DND-41 (cell line): ENCODE data around the gene CYP11A1.

ENCODE experiments used
- ATAC-seq: fragments of 200-7000 bp; cut with Tn5 transposase; 3 replicates; pipeline ENCODE4 v1.9.1; 2021; ENCODE audit warnings: low read depth; ENCODE audit not compliant: insufficient read depth
- DNase-seq: peaks from one replicate; pipeline ENCODE4 v3.0.0-alpha.2; 2020
- H2AFZ ChIP-seq: 2 replicates; pipeline ENCODE4 v1.6.0; 2012; ENCODE audit warnings: low read depth, low read length
- H3K27ac ChIP-seq: 2 replicates; pipeline ENCODE4 v1.5.1; 2012; ENCODE audit warnings: low read length, inconsistent platforms
- H3K27me3 ChIP-seq: fragments of 200-600 bp; sonication (generic); 2 replicates; pipeline ENCODE4 v1.6.0; 2012; ENCODE audit warnings: low read length, mild to moderate bottlenecking, inconsistent platforms; ENCODE audit not compliant: insufficient read depth, poor library complexity
- H3K36me3 ChIP-seq: 2 replicates; pipeline ENCODE4 v1.5.1; 2012; ENCODE audit warnings: low read length, inconsistent platforms; ENCODE audit not compliant: insufficient read depth
- H3K4me1 ChIP-seq: 2 replicates; pipeline ENCODE4 v1.5.1; 2012; ENCODE audit warnings: mild to moderate bottlenecking, low read length; ENCODE audit not compliant: insufficient read depth
- H3K4me2 ChIP-seq: 2 replicates; pipeline ENCODE4 v1.6.0; 2012; ENCODE audit warnings: mild to moderate bottlenecking, moderate library complexity, low read length, inconsistent platforms; ENCODE audit not compliant: insufficient read depth
- H3K4me3 ChIP-seq, 2 experiments: fragments of 200-600 bp in 1 of 2; shearing (Covaris generic) in 1 of 2; 2 replicates each; pipeline ENCODE4 v1.5.1; 2012 to 2016; ENCODE audit warnings: inconsistent platforms in 2 of 2, low read length in 2 of 2, mild to moderate bottlenecking in 2 of 2, low read depth in 1 of 2, moderate library complexity in 1 of 2
- H3K79me2 ChIP-seq: 2 replicates; pipeline ENCODE4 v1.6.0; 2012; ENCODE audit warnings: low read length, inconsistent platforms; ENCODE audit not compliant: insufficient read depth
- H3K9ac ChIP-seq: 2 replicates; pipeline ENCODE4 v1.6.0; 2012; ENCODE audit warnings: low read depth, mild to moderate bottlenecking, inconsistent platforms, low read length, moderate library complexity
- H3K9me3 ChIP-seq: 2 replicates; pipeline ENCODE4 v1.5.1; 2012; ENCODE audit warnings: low read length, moderate library complexity, mild to moderate bottlenecking, inconsistent platforms; ENCODE audit not compliant: insufficient read depth, severe bottlenecking
- H4K20me1 ChIP-seq: 2 replicates; pipeline ENCODE4 v1.6.0; 2012; ENCODE audit warnings: low read length; ENCODE audit not compliant: insufficient read depth
- CTCF ChIP-seq: IDR thresholded peaks from 2 replicates; pipeline ENCODE4 v1.5.1; 2012; ENCODE audit warnings: borderline replicate concordance, low read length, moderate library complexity, mild to moderate bottlenecking; ENCODE audit not compliant: poor library complexity, severe bottlenecking; ENCODE audit errors: extremely low read depth
- EZH2 ChIP-seq: IDR thresholded peaks from 3 replicates; pipeline ENCODE4 v1.6.1; 2012; ENCODE audit warnings: borderline replicate concordance, low read depth, mild to moderate bottlenecking, moderate library complexity, low read length, inconsistent platforms; ENCODE audit not compliant: severe bottlenecking

CYP11A1 gene

GRCh38 chr15:74374648-74375302, 7.3 kb upstream of the CYP11A1 start:
- Histone ChIP-seq H2AFZ (no peak overlapping the region), H3K4me2 (peak overlapping the region; percentile 100)

GRCh38 chr15:74373731-74374647, 6.5 kb upstream of the CYP11A1 start:
- ATAC-seq = peak; percentile 91
- TF ChIP-seq CTCF (peak; percentile 89), EZH2 (no peak)
- Histone ChIP-seq H3K27me3 (peaks cover 19% of the 10 kb centered on the region), H3K4me3 (peak overlapping the region; percentile 24 to 76; a peak in 3 of 4 replicates), H3K79me2 (no peaks in the 10 kb centered on the region), H2AFZ (peak overlapping the region; percentile 82), H3K27ac (peak overlapping the region; percentile 63), H3K4me2 (peak overlapping the region; percentile 100), H3K9me3 (no peaks in the 10 kb centered on the region), H3K36me3 (no peaks in the 10 kb centered on the region), H3K9ac (peak overlapping the region; percentile 60), H3K4me1 (peaks cover 24% of the 10 kb centered on the region), H4K20me1 (no peaks in the 10 kb centered on the region)
- DNase-seq = peak; percentile 93

More at GRCh38 chr15:74374648-74375302, 7.3 kb upstream of the CYP11A1 start:
- no peaks in the 10 kb centered on the region for H3K36me3 ChIP-seq
- H3K27me3 ChIP-seq = peaks cover 19% of the 10 kb centered on the region
- TF ChIP-seq CTCF (peak; percentile 3), EZH2 (no peak)
- ATAC-seq (no peak), DNase-seq (no peak)
- no peak overlapping the region for H3K27ac ChIP-seq
- H3K4me1 ChIP-seq = peaks cover 24% of the 10 kb centered on the region
- H4K20me1 ChIP-seq = no peaks in the 10 kb centered on the region
- H3K4me3 ChIP-seq = peak overlapping the region in 1 of 2 experiments; percentile 76; a peak in 2 of 4 replicates
- no peaks in the 10 kb centered on the region for H3K9me3 ChIP-seq
- no peak overlapping the region; the same call in 1 of the 2 replicates for H3K9ac ChIP-seq
- no peaks in the 10 kb centered on the region for H3K79me2 ChIP-seq

- no peaks in the 10 kb centered on the region for H3K9me3 ChIP-seq
- peak overlapping the region; percentile 60 for H3K9ac ChIP-seq
- H4K20me1 ChIP-seq = no peaks in the 10 kb centered on the region
- no peak overlapping the region for H3K27ac ChIP-seq
- ATAC-seq (no peak), DNase-seq (no peak)
- H3K79me2 ChIP-seq = no peaks in the 10 kb centered on the region
- peak overlapping the region; percentile 100 for H3K4me2 ChIP-seq
- TF ChIP-seq EZH2 (no peak), CTCF (no peak)
- H2AFZ ChIP-seq = peak overlapping the region; percentile 82
- H3K36me3 ChIP-seq = no peaks in the 10 kb centered on the region
- H3K4me3 ChIP-seq = peak overlapping the region in 1 of 2 experiments; percentile 76; a peak in 2 of 4 replicates
- peaks cover 24% of the 10 kb centered on the region for H3K4me1 ChIP-seq
- peaks cover 19% of the 10 kb centered on the region for H3K27me3 ChIP-seq
Observed at GRCh38 chr15:74373056-74373650, 5.7 kb upstream of the CYP11A1 start.
